ENCODE data around the gene SPACDR.

DNA sequence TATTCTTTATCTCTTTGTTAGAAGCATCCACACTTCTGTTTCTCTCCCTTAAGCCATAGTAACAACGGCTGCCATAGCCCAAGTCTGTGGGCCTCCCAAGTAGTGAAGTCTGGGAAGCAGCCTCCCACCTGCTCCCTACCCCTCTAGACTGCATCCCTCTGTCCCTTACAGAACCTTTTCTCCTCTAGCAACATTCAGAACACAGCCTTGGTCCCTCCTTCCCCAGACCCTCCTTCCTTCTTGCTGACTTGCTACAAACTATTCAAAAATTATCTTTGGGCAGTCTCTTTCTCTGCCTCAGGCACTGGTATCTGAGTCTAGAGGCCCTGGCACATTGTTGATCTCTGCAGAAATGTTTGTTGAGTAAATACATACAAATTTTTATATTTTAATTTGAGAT lies 17.4 kb upstream of the SPACDR start:
- TF ChIP-seq, protein P1, sequence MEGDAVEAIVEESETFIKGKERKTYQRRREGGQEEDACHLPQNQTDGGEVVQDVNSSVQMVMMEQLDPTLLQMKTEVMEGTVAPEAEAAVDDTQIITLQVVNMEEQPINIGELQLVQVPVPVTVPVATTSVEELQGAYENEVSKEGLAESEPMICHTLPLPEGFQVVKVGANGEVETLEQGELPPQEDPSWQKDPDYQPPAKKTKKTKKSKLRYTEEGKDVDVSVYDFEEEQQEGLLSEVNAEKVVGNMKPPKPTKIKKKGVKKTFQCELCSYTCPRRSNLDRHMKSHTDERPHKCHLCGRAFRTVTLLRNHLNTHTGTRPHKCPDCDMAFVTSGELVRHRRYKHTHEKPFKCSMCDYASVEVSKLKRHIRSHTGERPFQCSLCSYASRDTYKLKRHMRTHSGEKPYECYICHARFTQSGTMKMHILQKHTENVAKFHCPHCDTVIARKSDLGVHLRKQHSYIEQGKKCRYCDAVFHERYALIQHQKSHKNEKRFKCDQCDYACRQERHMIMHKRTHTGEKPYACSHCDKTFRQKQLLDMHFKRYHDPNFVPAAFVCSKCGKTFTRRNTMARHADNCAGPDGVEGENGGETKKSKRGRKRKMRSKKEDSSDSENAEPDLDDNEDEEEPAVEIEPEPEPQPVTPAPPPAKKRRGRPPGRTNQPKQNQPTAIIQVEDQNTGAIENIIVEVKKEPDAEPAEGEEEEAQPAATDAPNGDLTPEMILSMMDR (IDR thresholded peaks at IDR 0.05) = no peak
- TF ChIP-seq EZH2 (IDR thresholded peaks at IDR 0.05) = no peak

Measured in neural progenitor cell (in vitro differentiated cells).